Measurements from ENCODE around the gene PCOLCE2. TPM values are rescaled to one million over a fixed set of nuclear protein-coding genes. Genes with fewer than 3 reads are reported as not detected.

Gene PCOLCE2
- total RNA-seq, 1 donor from 2014 or later = 1.8 TPM

DNA sequence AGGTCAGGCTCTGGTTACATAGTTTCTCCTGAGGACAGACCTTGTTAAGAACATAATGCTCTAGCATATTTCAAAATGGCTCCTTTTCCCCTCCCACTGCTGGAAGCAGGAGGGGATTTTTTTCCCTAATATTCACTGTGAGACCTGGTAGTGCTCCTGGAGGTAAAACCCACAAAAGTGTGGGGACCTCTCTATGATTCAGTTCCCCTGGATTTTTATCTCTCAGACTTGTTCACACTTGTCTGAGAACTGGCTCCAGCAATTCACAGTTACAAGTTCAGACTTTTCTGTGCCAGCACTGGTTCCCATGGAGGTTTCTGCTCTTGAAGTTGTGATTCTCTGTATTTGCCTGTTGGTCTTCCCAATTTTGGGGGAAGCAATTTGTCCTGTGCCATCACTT lies 36.3 kb upstream of the PCOLCE2 start:
- H3K4me1 Mint-ChIP-seq (ENCODE audit: unreplicated experiment) = no peaks in the 10 kb centered on the region
- TF ChIP-seq, protein P1, sequence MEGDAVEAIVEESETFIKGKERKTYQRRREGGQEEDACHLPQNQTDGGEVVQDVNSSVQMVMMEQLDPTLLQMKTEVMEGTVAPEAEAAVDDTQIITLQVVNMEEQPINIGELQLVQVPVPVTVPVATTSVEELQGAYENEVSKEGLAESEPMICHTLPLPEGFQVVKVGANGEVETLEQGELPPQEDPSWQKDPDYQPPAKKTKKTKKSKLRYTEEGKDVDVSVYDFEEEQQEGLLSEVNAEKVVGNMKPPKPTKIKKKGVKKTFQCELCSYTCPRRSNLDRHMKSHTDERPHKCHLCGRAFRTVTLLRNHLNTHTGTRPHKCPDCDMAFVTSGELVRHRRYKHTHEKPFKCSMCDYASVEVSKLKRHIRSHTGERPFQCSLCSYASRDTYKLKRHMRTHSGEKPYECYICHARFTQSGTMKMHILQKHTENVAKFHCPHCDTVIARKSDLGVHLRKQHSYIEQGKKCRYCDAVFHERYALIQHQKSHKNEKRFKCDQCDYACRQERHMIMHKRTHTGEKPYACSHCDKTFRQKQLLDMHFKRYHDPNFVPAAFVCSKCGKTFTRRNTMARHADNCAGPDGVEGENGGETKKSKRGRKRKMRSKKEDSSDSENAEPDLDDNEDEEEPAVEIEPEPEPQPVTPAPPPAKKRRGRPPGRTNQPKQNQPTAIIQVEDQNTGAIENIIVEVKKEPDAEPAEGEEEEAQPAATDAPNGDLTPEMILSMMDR (IDR thresholded peaks at IDR 0.05; ENCODE audit: unreplicated experiment) = no peak
- H3K27me3 Mint-ChIP-seq (ENCODE audit: unreplicated experiment) = no peaks in the 10 kb centered on the region
- no peaks in the 10 kb centered on the region for H3K9me3 Mint-ChIP-seq (ENCODE audit: unreplicated experiment)
- no peak overlapping the region for H3K4me3 Mint-ChIP-seq (ENCODE audit: unreplicated experiment)
- no peak overlapping the region for H3K27ac Mint-ChIP-seq (ENCODE audit: unreplicated experiment)
- no peaks in the 10 kb centered on the region for H3K36me3 Mint-ChIP-seq (ENCODE audit: low read depth, unreplicated experiment)
- DNase-seq (ENCODE audit: low spot score) = no peak

DNA sequence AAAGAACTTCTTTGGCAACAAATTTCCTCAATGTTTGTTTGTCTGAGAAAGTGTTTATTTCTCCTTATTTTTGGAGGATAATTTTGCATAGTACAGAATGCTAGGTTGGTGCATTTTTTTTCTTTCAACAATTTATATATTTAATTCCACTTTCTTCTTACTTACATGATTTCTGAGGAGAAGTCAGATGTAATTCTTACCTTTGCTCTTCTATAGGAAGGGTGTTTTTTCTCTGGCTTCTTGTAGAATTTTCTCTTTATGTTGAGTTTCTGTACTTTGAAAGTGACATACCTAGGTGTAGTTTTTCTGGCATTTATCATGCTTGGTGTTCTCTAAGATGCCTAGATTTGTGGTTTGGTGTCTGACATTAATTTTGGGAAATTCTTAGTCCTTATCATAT lies 34.8 kb upstream of the PCOLCE2 start:
- DNase-seq (ENCODE audit: low spot score) = no peak
- no peak overlapping the region for H3K27ac Mint-ChIP-seq (ENCODE audit: unreplicated experiment)

DNA sequence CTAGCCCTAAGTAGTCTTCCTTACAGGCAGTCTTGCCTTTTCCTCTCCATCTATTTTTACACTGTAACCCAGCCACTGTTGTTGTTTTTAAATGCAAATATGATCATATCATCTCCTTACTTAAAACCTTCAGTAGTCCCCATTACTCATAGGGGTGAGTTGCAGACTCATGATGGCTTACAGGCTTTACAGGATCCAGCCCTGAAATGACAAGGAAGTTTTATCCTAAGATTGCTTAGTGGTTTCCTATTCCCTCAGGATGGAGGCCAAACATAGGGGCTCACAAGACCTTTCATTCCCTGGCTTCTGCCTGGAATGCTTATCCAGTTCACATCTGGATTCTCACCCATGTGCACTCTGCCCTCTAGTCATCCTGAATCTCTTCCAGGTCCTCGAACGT lies 27.7 kb upstream of the PCOLCE2 start:
- Mint-ChIP-seq H3K27ac (ENCODE audit: unreplicated experiment) (no peak overlapping the region), H3K4me1 (ENCODE audit: unreplicated experiment) (peaks cover 2% of the 10 kb centered on the region), H3K4me3 (ENCODE audit: unreplicated experiment) (no peak overlapping the region), H3K9me3 (ENCODE audit: unreplicated experiment) (no peaks in the 10 kb centered on the region), H3K27me3 (ENCODE audit: unreplicated experiment) (peaks cover 3% of the 10 kb centered on the region), H3K36me3 (ENCODE audit: low read depth, unreplicated experiment) (no peaks in the 10 kb centered on the region)
- TF ChIP-seq, protein P1 (IDR thresholded peaks at IDR 0.05; ENCODE audit: unreplicated experiment) = no peak
- no peak for DNase-seq (ENCODE audit: low spot score)

More for the DNA sequence above, 34.8 kb upstream of the PCOLCE2 start:
- no peaks in the 10 kb centered on the region for H3K27me3 Mint-ChIP-seq (ENCODE audit: unreplicated experiment)
- H3K4me1 Mint-ChIP-seq (ENCODE audit: unreplicated experiment) = no peaks in the 10 kb centered on the region
- H3K36me3 Mint-ChIP-seq (ENCODE audit: low read depth, unreplicated experiment) = no peaks in the 10 kb centered on the region
- H3K9me3 Mint-ChIP-seq (ENCODE audit: unreplicated experiment) = no peaks in the 10 kb centered on the region
- no peak overlapping the region for H3K4me3 Mint-ChIP-seq (ENCODE audit: unreplicated experiment)
- TF ChIP-seq, protein P1 (IDR thresholded peaks at IDR 0.05; ENCODE audit: unreplicated experiment) = no peak

DNA sequence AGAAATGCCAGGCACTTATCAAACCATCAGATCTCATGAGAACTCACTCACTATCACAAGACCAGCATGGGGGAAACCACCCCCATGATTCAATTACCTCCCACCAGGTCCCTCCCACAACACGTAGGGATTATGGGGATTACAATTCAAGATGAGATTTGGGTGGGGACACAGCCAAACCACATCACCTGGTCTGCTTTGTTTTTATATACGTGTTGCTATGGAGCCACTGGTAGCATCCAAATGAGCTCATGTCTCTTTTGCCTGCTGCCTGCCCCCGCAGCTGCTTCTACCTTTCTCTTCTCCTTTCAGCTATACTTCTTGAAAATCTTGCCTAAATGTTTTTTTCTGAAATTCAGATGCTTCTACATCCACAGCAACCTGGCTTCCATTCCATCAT lies 26.8 kb upstream of the PCOLCE2 start:
- no peak overlapping the region for H3K4me3 Mint-ChIP-seq (ENCODE audit: unreplicated experiment)
- peaks cover 9% of the 10 kb centered on the region for H3K4me1 Mint-ChIP-seq (ENCODE audit: unreplicated experiment)
- H3K27ac Mint-ChIP-seq (ENCODE audit: unreplicated experiment) = no peak overlapping the region
- no peak for DNase-seq (ENCODE audit: low spot score)
- no peaks in the 10 kb centered on the region for H3K9me3 Mint-ChIP-seq (ENCODE audit: unreplicated experiment)
- H3K36me3 Mint-ChIP-seq (ENCODE audit: low read depth, unreplicated experiment) = no peaks in the 10 kb centered on the region
- H3K27me3 Mint-ChIP-seq (ENCODE audit: unreplicated experiment) = peaks cover 3% of the 10 kb centered on the region
- TF ChIP-seq, protein P1 (IDR thresholded peaks at IDR 0.05; ENCODE audit: unreplicated experiment) = no peak

DNA sequence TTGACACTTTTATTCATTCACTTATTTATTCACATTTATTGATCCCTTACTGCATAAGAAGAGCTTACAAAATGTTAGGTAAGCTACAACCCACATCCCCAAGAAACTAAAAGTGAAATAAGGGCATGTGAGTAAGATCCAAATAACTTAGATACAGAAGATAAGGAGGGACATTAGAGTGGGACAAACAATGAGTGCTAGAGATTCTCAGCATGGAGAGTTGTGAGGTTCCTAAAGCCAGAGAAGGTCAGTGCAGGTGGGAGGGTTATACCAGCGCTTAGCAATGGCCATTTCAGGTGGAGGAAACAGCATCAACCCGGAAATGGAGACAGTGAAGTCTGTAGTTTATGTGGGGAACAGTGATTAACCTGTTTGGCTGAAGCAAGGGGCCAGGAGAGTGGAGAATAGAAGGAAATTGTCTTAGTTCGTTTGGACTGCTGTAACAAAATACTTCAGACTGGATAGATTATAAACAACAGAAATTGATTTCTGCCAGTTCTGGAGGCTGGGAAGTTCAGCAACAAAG lies 25.5 kb upstream of the PCOLCE2 start:
- Mint-ChIP-seq H3K36me3 (ENCODE audit: low read depth, unreplicated experiment) (no peaks in the 10 kb centered on the region), H3K27me3 (ENCODE audit: unreplicated experiment) (peaks cover 3% of the 10 kb centered on the region), H3K4me3 (ENCODE audit: unreplicated experiment) (no peak overlapping the region), H3K27ac (ENCODE audit: unreplicated experiment) (no peak overlapping the region), H3K9me3 (ENCODE audit: unreplicated experiment) (no peaks in the 10 kb centered on the region), H3K4me1 (ENCODE audit: unreplicated experiment) (peaks cover 9% of the 10 kb centered on the region)
- DNase-seq (ENCODE audit: low spot score) = no peak
- TF ChIP-seq, protein P1 (IDR thresholded peaks at IDR 0.05; ENCODE audit: unreplicated experiment) = no peak

All from endothelial cell (in vitro differentiated cells).